ENCODE data around the gene DCLK3.

Gene DCLK3, protein sequence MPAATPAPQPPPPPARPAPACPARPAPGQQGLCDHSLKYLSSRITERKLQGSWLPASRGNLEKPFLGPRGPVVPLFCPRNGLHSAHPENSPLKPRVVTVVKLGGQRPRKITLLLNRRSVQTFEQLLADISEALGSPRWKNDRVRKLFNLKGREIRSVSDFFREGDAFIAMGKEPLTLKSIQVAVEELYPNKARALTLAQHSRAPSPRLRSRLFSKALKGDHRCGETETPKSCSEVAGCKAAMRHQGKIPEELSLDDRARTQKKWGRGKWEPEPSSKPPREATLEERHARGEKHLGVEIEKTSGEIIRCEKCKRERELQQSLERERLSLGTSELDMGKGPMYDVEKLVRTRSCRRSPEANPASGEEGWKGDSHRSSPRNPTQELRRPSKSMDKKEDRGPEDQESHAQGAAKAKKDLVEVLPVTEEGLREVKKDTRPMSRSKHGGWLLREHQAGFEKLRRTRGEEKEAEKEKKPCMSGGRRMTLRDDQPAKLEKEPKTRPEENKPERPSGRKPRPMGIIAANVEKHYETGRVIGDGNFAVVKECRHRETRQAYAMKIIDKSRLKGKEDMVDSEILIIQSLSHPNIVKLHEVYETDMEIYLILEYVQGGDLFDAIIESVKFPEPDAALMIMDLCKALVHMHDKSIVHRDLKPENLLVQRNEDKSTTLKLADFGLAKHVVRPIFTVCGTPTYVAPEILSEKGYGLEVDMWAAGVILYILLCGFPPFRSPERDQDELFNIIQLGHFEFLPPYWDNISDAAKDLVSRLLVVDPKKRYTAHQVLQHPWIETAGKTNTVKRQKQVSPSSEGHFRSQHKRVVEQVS

GRCh38 chr3:36763850-36764703, at the start of gene DCLK3:
Gene DCLK3 (minus strand): TSS chr3:36764553. CDS start chr3:36764263, 290 bp downstream.
- H3K4me3 Mint-ChIP-seq, result peak within 1 kb of the TSS; percentile 46
- no peaks in the 10 kb centered on the region for H3K36me3 Mint-ChIP-seq (ENCODE audit: low read depth)
- peaks cover 77% of the 10 kb centered on the region for H3K27me3 Mint-ChIP-seq (ENCODE audit: low read depth)
- no peaks in the 10 kb centered on the region for H3K4me1 Mint-ChIP-seq (ENCODE audit: low read depth)
- no peak within 1 kb of the TSS for H3K27ac Mint-ChIP-seq
- H3K9me3 Mint-ChIP-seq, result no peaks in the 10 kb centered on the region

- H3K4me3 Mint-ChIP-seq, result no peak overlapping the region
- H3K36me3 Mint-ChIP-seq (ENCODE audit: low read depth), result no peaks in the 10 kb centered on the region
- H3K9me3 Mint-ChIP-seq, result no peaks in the 10 kb centered on the region
- peaks cover 4% of the 10 kb centered on the region for H3K27me3 Mint-ChIP-seq (ENCODE audit: low read depth)
- H3K27ac Mint-ChIP-seq, result no peak overlapping the region
- no peaks in the 10 kb centered on the region for H3K4me1 Mint-ChIP-seq (ENCODE audit: low read depth)
These were observed 49.0 kb upstream of the DCLK3 start for GRCh38 chr3:36813305-36813704.

GRCh38 chr3:36812240-36812639, 47.9 kb upstream of the DCLK3 start:
- Mint-ChIP-seq H3K4me1 (ENCODE audit: low read depth) (no peaks in the 10 kb centered on the region), H3K36me3 (ENCODE audit: low read depth) (no peaks in the 10 kb centered on the region), H3K27me3 (ENCODE audit: low read depth) (peaks cover 8% of the 10 kb centered on the region), H3K4me3 (no peak overlapping the region), H3K9me3 (no peaks in the 10 kb centered on the region), H3K27ac (no peak overlapping the region)

- no peak overlapping the region for H3K4me3 Mint-ChIP-seq
- no peaks in the 10 kb centered on the region for H3K36me3 Mint-ChIP-seq (ENCODE audit: low read depth)
- H3K27me3 Mint-ChIP-seq (ENCODE audit: low read depth), result peaks cover 8% of the 10 kb centered on the region
- H3K9me3 Mint-ChIP-seq, result no peaks in the 10 kb centered on the region
- H3K27ac Mint-ChIP-seq, result no peak overlapping the region
- no peaks in the 10 kb centered on the region for H3K4me1 Mint-ChIP-seq (ENCODE audit: low read depth)
These were observed 47.4 kb upstream of the DCLK3 start for GRCh38 chr3:36811768-36812167.

DNA sequence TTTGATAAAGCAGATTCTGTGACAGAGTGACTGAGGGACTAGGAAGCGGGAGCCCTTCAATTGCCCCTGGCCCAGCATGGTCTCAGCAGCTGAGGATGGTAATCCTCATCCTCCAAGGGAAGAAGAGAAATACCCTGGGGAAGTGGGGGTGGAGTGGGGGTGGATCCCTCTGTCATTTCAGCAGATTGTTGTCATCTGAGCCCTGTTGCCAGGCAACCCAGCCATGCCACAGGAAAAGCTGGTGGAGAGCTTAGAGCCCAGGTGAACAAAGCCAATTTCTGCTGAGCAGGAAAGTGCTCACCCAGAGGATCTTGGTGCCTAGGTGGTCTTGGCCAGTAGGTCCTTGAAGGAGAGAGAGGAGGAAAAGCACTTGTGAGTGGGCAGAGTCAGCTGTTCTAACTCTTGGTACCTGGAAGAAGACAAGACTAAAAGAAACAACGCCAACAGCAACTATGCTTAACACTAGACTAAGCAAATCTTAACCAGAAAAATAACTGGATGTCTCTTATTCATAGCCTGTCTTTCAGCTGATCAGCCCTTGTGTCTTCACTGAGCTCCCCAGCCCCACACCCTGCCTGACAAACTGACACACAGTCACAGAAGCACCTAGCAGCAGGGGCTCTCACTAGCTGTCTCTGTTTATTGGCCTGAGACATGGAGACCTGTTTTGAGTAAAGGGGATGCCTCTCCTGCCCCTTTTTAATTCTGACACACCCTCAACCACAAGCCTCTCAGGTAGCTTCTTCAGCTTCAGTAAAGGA, 40.1 kb upstream of the DCLK3 start:
- Mint-ChIP-seq H3K4me3 (no peak overlapping the region), H3K27me3 (ENCODE audit: low read depth) (peaks cover 24% of the 10 kb centered on the region), H3K9me3 (peaks cover 8% of the 10 kb centered on the region), H3K27ac (no peak overlapping the region), H3K4me1 (ENCODE audit: low read depth) (no peaks in the 10 kb centered on the region), H3K36me3 (ENCODE audit: low read depth) (no peaks in the 10 kb centered on the region)

- Mint-ChIP-seq H3K27ac (no peak overlapping the region), H3K4me3 (no peak overlapping the region), H3K36me3 (ENCODE audit: low read depth) (no peaks in the 10 kb centered on the region), H3K9me3 (peaks cover 8% of the 10 kb centered on the region), H3K27me3 (ENCODE audit: low read depth) (peaks cover 20% of the 10 kb centered on the region), H3K4me1 (ENCODE audit: low read depth) (no peaks in the 10 kb centered on the region)
These were observed 38.9 kb upstream of the DCLK3 start for GRCh38 chr3:36803091-36803791.

DNA sequence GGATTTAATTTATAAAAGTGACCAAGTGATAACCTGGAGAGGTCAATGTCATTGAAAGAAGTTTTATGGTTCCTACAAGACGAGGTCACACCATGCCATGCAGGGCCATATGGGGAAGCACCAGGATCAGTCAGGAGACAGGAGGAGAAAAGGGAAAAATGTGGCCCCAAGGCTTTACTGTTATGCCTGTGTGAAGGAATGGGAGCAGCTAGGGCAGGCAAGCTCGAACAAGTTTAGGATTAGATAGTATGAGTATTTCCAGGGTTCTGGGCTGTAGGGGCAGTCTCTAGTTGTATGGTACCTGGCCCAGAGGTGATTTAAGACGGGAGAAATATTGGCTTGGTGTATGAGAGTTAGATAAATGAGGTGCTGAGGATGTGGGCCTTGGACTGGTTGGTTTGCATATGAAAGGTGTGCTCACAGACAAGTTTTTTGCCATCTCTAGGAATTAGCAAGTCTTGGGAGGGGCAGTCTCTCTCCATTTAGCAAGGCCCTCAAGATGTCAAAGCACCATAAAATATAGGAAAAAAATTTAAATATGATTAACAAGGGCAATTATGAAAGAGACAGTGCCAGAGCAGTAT, 36.3 kb upstream of the DCLK3 start:
- Mint-ChIP-seq H3K9me3 (no peaks in the 10 kb centered on the region), H3K36me3 (ENCODE audit: low read depth) (no peaks in the 10 kb centered on the region), H3K4me3 (no peak overlapping the region), H3K4me1 (ENCODE audit: low read depth) (no peaks in the 10 kb centered on the region), H3K27me3 (ENCODE audit: low read depth) (peaks cover 10% of the 10 kb centered on the region), H3K27ac (no peak overlapping the region)

- Mint-ChIP-seq H3K27me3 (ENCODE audit: low read depth) (peaks cover 13% of the 10 kb centered on the region), H3K4me3 (no peak overlapping the region), H3K4me1 (ENCODE audit: low read depth) (no peaks in the 10 kb centered on the region), H3K36me3 (ENCODE audit: low read depth) (no peaks in the 10 kb centered on the region), H3K27ac (no peak overlapping the region), H3K9me3 (no peaks in the 10 kb centered on the region)
These were observed 32.5 kb upstream of the DCLK3 start for GRCh38 chr3:36796881-36797280.

GRCh38 chr3:36796161-36796560, 31.8 kb upstream of the DCLK3 start:
- Mint-ChIP-seq H3K27ac (no peak overlapping the region), H3K27me3 (ENCODE audit: low read depth) (peaks cover 13% of the 10 kb centered on the region), H3K4me3 (no peak overlapping the region), H3K4me1 (ENCODE audit: low read depth) (no peaks in the 10 kb centered on the region), H3K36me3 (ENCODE audit: low read depth) (no peaks in the 10 kb centered on the region), H3K9me3 (no peaks in the 10 kb centered on the region)

- Mint-ChIP-seq H3K4me3 (no peak overlapping the region), H3K27me3 (ENCODE audit: low read depth) (peaks cover 9% of the 10 kb centered on the region), H3K36me3 (ENCODE audit: low read depth) (no peaks in the 10 kb centered on the region), H3K9me3 (no peaks in the 10 kb centered on the region), H3K27ac (no peak overlapping the region), H3K4me1 (ENCODE audit: low read depth) (no peaks in the 10 kb centered on the region)
These were observed 31.3 kb upstream of the DCLK3 start for GRCh38 chr3:36795622-36796021.

- Mint-ChIP-seq H3K27me3 (ENCODE audit: low read depth) (peaks cover 14% of the 10 kb centered on the region), H3K4me3 (no peak overlapping the region), H3K9me3 (no peaks in the 10 kb centered on the region), H3K36me3 (ENCODE audit: low read depth) (no peaks in the 10 kb centered on the region), H3K27ac (no peak overlapping the region), H3K4me1 (ENCODE audit: low read depth) (no peaks in the 10 kb centered on the region)
These were observed 28.0 kb upstream of the DCLK3 start for GRCh38 chr3:36792342-36792741.

- Mint-ChIP-seq H3K4me3 (no peak overlapping the region), H3K9me3 (no peaks in the 10 kb centered on the region), H3K4me1 (ENCODE audit: low read depth) (no peaks in the 10 kb centered on the region), H3K36me3 (ENCODE audit: low read depth) (no peaks in the 10 kb centered on the region), H3K27ac (no peak overlapping the region), H3K27me3 (ENCODE audit: low read depth) (peaks cover 17% of the 10 kb centered on the region)
These were observed 26.4 kb upstream of the DCLK3 start for GRCh38 chr3:36790765-36791164.
